Occipital lobe (tissue), 2 donors: ENCODE data around the gene PPCDC. TPM values are rescaled to one million over a fixed set of nuclear protein-coding genes. Genes with fewer than 3 reads are reported as not detected.

ENCODE experiments used
- DNase-seq: peaks from one replicate; lab custom pipeline; 2025; lab: John Stamatoyannopoulos, UW
- total RNA-seq: library from RNA; depleted of rRNA; stranded (reverse); fragments of >200 nt; gene quantifications from one replicate; pipeline ENCODE4 v1.2.3, GENCODE V29; 2014

PPCDC gene
- total RNA-seq, 1 donor from 2014 or later: 7.2 TPM

DNA sequence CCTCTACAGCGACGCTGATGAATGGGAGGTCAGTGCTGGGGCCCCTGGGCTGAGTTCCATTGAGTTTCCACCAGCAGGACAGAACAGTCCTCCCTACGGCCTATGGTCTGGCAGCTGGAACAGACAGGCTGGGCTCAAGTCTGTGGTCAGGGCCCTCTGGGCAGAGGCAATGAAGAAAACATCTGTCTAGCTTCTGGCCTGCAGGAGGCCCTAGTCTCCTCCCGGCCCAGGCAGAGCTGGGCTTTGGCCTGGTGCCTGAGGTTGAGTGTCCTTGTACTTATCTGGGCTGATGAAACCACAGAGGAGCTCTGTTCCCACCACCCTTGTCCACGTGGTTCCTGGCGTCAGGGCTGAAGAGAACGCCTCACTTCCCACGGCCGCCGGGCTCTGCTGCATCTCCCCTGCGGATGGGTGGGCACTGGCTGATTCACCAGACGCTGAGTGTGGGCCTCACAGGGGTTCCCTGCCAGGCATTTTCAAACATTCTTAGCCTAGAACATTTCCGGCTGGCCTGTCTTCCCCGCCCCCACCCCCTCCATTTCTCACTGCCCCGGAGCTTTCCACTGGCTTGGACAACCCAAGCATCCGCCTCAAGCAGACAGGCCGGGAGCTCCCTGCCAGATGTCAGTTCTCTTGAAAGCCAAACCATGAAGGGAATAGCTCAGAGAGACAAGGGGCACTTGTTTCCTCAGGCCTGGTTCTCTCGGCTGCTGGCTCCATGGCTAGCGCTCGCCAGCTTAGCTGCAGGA is 20.3 kb downstream of the PPCDC start:
- DNase-seq: peak; percentile 84

GRCh38 chr15:75044258-75044878 is 21.0 kb downstream of the PPCDC start:
- no peak for DNase-seq

DNA sequence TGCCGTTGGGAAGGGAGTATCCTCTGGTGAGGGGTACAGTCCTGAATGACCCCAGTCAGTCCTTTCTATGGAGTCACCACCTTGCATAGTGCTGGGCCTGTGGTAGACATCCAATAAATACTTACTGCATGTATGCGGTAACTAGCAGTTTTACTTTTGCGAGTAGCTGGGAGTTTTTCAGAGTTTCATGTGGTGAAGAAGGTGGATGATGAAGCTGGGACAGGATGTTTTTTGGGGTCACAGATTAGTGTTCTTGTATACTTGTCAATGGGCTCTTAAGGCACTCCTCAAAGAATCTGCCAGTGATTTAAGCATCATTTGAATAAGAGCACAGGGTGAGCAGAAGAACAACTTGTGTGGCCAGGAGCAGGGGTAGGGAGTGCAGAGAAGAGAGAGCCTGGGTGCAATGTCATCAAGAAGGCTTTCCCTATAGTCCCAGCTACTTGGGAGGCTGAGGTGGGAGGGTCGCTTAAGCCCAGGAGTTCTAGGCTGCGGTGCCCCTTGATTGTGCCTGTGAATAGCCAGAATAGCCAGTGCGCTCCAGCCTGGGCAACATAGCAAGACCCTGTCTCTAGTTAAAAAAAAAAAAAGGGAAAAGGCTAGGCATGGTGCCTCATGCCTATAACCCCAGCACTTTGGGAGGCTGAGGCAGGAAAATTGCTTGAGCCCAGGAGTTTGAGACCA is 22.1 kb downstream of the PPCDC start:
- DNase-seq: no peak

- DNase-seq: no peak
Observed at GRCh38 chr15:75048394-75048793, 25.0 kb downstream of the PPCDC start.

DNA sequence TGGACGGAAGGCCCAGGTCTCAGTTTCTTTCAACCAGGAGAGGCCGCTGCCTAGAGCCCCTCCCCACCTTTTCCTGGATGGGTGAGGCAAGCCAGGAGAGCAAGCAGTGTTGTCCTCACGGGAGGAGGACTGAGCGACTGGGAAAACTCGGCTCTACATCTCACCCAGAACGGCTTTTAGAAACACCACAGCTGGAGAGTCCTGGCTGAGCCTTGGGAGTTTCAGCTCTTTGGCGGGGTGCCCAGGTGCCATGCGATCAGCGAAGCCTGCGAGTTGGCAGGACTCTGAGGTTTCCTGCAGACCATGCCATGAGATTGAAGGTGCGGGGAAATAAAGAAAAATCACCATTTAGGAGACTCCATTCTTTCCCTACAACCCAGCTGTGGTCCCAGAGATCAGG is 26.0 kb downstream of the PPCDC start:
- DNase-seq: peak; percentile 40

DNA sequence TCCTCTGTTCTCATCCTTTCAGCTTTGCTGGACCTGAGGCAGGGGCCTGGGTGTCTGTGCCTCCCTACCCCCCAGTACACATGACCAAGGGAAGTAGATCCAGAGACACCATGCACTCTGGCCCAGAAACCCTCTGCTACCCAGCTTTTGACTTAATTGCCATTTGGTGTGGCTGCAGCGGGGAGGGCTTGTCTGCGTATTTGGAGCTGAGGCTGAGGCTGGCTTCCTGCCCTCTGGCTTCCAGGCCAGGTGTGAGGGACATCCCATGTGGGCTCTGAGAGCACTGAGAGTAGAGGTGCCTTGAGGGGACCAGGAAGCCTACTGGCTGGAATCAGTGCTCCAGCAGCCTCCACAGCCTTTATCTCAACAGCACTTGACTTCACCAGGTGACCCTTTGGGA is 26.9 kb downstream of the PPCDC start:
- DNase-seq: no peak

- DNase-seq: no peak
Observed at GRCh38 chr15:75051191-75051608, 27.8 kb downstream of the PPCDC start.

GRCh38 chr15:75051711-75052110 is 28.3 kb downstream of the PPCDC start:
- DNase-seq: no peak

- no peak for DNase-seq
Observed at GRCh38 chr15:75052972-75053747, 29.8 kb downstream of the PPCDC start.

DNA sequence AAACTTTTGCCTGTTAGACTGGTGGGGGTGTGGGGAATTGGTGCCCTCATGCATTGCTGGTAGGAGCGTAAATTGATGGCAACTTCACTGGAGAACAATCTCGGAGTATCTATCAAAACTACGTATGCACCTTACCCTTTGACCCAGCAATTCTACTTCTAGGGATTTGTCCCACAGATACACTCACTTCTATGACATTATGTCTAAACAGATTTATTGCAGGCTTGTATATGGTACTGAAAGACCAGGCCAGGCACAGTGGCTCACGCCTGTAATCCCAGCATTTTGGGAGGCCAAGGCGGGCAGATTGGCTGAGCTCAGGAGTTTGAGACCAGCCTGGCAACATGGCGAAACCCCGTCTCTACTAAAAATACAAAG is 30.3 kb downstream of the PPCDC start:
- no peak for DNase-seq

GRCh38 chr15:75054172-75054897 is 30.9 kb downstream of the PPCDC start:
- DNase-seq: no peak

DNA sequence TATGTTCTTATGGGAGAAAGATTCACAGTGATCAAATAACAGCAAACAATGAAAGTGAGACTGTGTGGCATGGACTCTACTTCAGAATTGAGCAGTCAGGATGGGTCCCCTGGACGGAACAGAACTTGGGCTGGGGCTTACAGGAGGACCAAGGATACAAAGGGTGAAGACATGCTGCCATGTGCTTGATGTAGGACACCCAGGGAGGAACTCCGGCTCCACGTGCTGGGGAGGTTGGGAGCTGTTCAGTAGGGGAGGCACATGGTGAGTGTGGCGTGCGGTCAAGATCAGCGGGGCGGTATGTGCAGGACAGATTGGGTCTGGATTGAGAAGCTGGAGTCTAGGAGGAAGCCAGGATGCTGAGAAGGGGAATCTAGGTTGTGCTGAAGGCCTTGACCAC is 32.6 kb downstream of the PPCDC start:
- DNase-seq: no peak

DNA sequence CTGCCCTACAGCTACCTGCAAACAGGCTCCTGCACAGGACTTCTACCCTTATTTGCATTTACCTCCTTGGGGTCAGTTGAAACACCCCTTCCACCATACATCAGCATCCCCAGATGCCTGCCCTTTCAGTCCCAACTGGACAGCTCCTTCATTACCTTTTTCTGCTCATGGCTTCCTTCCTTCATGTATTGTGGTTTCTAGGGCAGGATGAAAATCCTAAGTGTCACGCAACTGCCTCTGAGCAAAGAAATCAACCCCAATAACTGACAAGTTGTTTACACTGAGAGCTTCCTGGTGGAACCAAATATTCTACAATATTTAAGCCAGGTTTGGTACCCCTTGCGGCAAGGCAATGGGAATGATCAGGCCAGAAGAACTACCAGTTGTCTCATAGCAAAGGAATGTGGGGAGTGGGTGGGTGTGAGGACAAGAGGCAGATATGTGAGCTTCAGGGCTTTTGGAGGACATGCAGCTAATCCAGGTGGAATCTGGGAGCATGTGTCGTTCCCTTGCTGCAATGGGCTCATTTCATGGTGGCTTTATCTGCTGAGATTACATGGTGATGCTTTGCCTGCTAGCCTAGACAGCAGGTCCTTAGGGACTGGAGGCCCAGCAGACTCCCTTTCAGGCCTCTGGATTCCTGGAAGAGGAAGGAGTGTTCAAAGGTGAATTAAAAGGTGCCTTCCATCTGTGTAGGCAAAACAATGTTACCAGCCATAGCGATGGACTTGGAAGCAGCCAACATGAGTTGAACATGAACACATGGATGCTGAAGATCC is 34.9 kb downstream of the PPCDC start:
- no peak for DNase-seq

DNA sequence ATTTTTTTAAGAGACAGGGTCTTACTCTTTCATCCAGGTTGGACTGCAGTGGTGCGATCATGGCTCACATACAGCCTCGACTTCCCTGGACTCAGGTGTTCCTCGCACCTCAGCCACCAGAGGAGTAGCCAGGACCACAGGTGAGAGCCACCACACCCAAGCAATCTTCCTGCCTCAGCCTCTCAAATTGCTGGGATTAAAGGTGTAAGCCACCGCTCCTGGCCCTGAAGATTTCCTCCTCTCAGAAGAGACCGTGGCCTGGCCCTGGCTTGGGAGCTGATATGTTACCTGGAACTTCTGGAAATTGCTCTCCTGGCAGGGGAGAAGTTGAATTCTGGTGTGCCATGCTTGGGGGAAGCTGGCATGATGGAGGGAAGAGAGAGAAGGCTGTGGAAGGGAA is 36.2 kb downstream of the PPCDC start:
- DNase-seq: no peak

DNA sequence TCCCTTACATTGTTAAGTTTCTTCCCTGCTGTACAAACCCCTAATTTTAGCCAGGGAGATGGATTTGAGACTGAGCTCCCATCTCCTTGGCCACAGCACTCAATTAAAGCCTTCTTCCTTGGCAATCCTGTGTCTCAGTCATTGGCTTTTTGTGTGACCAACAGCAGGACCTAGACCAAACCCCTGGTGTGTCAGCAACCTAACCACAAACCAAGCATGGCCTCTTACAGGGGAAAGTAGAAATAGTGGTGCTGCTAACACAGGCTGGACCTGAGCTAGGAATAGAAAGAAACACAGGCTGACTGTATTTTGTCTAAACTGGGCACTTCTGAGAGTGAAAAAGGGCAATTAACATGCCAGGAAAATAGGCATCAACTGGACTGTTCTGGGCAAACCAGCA is 37.9 kb downstream of the PPCDC start:
- DNase-seq: no peak

DNA sequence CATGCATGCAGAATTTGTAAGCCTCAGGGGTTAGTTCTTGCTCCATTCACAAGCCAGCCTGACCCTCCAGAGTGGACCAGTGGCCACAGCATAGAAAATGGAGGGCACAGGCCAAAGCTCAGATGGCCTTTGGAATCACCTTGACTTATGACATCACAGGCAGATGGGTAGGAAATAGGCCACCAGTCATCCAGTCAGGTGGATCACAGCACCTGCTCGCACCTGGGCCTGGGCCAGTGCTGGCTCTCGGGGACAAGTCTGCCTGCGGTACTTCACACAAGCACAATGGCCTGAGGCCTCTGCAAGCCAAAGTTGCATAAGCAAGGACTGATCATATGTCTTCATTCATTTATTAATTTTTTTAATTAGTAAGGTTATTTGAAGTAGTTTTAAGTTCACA is 39.3 kb downstream of the PPCDC start:
- DNase-seq: no peak

DNA sequence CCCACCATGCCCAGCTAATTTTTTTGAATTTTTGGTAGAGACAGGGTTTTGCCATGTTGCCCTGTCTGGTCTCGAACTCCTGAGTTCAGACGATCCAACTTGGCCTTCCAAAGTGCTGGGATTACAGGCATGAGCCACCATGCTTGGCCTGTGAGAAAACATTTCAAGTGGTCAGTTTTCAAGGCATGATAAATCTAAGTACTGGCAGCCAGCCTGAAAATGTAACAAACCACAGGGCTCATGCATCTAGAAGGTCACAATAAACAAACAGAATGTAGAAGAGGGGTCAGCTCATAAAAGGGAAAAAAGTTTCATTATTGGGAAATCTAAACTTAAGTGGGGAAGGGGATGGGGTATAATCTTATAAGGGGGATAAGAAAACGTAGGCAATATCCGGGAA is 39.9 kb downstream of the PPCDC start:
- no peak for DNase-seq

- no peak for DNase-seq
Observed at GRCh38 chr15:75063889-75064288, 40.5 kb downstream of the PPCDC start.

DNA sequence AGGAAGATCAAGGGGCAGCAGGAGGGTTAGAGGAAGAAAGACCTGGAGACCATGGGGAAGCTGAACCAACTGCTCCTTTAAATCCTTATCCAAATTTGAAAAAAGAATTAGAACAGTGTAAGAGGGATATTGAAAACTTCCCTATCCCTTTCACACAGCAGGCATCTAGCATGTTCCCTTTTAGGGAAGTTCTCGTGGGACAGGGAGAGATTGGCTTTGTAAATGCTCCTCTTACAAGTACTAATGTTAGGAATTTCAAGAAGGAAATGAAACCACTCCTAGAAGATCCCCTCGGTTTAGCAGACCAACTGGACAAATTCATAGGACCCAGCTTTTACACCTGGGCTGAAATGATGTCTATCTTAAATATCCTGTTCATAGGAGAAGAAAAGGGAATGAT is 41.5 kb downstream of the PPCDC start:
- no peak for DNase-seq

DNA sequence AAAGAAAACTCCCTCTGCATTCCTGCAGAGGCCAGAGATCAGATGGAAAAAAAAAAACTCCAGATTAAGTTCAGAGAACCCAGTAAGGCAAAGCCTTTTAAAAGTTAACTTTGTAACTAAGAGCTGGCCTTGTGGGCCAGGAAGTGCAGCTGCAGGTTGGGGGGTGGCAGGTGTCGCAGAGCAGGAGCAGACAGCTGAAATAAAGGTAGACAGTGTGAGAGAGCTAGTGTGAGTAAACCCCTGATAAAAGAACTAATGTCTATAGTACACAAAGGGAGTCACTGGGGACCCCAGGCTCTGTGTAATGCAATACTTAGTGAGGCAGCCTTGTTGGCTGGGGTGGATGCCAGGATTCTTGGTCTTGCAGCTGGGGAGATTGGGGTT is 42.1 kb downstream of the PPCDC start:
- DNase-seq: no peak
